Ishikawa (cell line): ENCODE results near the gene TTC16.

Experiments used
- CEBPB ChIP-seq: IDR thresholded peaks from 2 replicates; pipeline ENCODE4 v1.6.1; 2012
- CREB1 ChIP-seq: IDR thresholded peaks from 2 replicates; pipeline ENCODE4 v1.6.1; 2012; ENCODE audit warnings: low read depth
- EGR1 ChIP-seq: IDR thresholded peaks from 2 replicates; pipeline ENCODE4 v1.6.1; 2012
- EP300 ChIP-seq: IDR thresholded peaks from 2 replicates; pipeline ENCODE4 v1.6.1; 2012; ENCODE audit warnings: borderline replicate concordance
- FOXM1 ChIP-seq: IDR thresholded peaks from 2 replicates; pipeline ENCODE4 v1.6.1; 2012; ENCODE audit warnings: low read depth, borderline replicate concordance
- MAX ChIP-seq: IDR thresholded peaks from 2 replicates; pipeline ENCODE4 v1.6.1; 2012
- NFIC ChIP-seq: IDR thresholded peaks from 2 replicates; pipeline ENCODE4 v1.6.1; 2012
- RAD21 ChIP-seq: IDR thresholded peaks from 2 replicates; pipeline ENCODE4 v1.6.1; 2012; ENCODE audit warnings: low read depth
- REST ChIP-seq: IDR thresholded peaks from 2 replicates; pipeline ENCODE4 v1.6.1; 2012; ENCODE audit warnings: low read depth, mild to moderate bottlenecking
- TAF1 ChIP-seq: IDR thresholded peaks from 2 replicates; pipeline ENCODE4 v1.6.1; 2012; ENCODE audit warnings: low read depth, mild to moderate bottlenecking
- TCF12 ChIP-seq: IDR thresholded peaks from 2 replicates; pipeline ENCODE4 v1.6.1; 2012; ENCODE audit warnings: low read depth
- TEAD4 ChIP-seq: IDR thresholded peaks from 2 replicates; pipeline ENCODE4 v1.6.1; 2012
- USF1 ChIP-seq: IDR thresholded peaks from 2 replicates; pipeline ENCODE4 v1.6.1; 2012
- YY1 ChIP-seq: IDR thresholded peaks from 2 replicates; pipeline ENCODE4 v1.6.1; 2012; ENCODE audit warnings: low read depth
- ZBTB7A ChIP-seq: IDR thresholded peaks from 2 replicates; pipeline ENCODE4 v1.6.1; 2012; ENCODE audit warnings: low read depth

The TTC16 gene

GRCh38 chr9:127715470-127716337 lies at the start of gene TTC16, which contains the start of gene PTRH1:
TSS of gene TTC16 (plus strand) at chr9:127716079. CDS start at chr9:127716146, 67 bp downstream.
TSS of gene PTRH1 (minus strand) at chr9:127715663. CDS start at chr9:127715639, 24 bp downstream.
- TF ChIP-seq TEAD4 (no peak), CREB1 (peak; percentile 92), TAF1 (no peak; the same call in 1 of the 2 replicates), EP300 (no peak), NFIC (0 out of 2 replicates have a peak, but pooled peaks have one; percentile 7), CEBPB (no peak), ZBTB7A (peak; percentile 17; the same call in 1 of the 2 replicates), YY1 (peak; percentile 100), MAX (peak; percentile 85), REST (no peak), EGR1 (peak; percentile 14), USF1 (no peak), TCF12 (peak; percentile 51)

- no peak for TF ChIP-seq FOXM1
- no peak for TF ChIP-seq ZBTB7A
- TF ChIP-seq USF1: no peak
- TF ChIP-seq TCF12: no peak
- TF ChIP-seq EGR1: no peak
- TF ChIP-seq NFIC: no peak
- no peak for TF ChIP-seq REST
- TF ChIP-seq TAF1: no peak
- no peak for TF ChIP-seq CEBPB
- TF ChIP-seq MAX: no peak
These were observed 48.6 kb upstream of the TTC16 start for GRCh38 chr9:127667127-127667844.

- no peak for TF ChIP-seq TEAD4
- no peak for TF ChIP-seq EP300
- no peak for TF ChIP-seq REST
- TF ChIP-seq ZBTB7A: no peak
- no peak for TF ChIP-seq USF1
- no peak for TF ChIP-seq CEBPB
- no peak for TF ChIP-seq RAD21
These were observed 48.0 kb upstream of the TTC16 start for GRCh38 chr9:127667906-127668305.
